Pulmonary artery endothelial cell (primary cell): Measurements from ENCODE around the gene KCNK13. TPM values are rescaled to one million over a fixed set of nuclear protein-coding genes. Genes with fewer than 3 reads are reported as not detected.

Source experiments
- DNase-seq: peaks from one replicate; pipeline ENCODE4 v3.0.0-alpha.2; 2011; ENCODE audit warnings: low read depth, low spot score
- total RNA-seq: library from RNA; depleted of rRNA; stranded (reverse); fragments of >200 nt; gene quantifications from 2 replicates; pipeline ENCODE4 v1.2.3, GENCODE V29; 2014

KCNK13 gene
- total RNA-seq, 1 donor from 2014 or later = not detected

DNA sequence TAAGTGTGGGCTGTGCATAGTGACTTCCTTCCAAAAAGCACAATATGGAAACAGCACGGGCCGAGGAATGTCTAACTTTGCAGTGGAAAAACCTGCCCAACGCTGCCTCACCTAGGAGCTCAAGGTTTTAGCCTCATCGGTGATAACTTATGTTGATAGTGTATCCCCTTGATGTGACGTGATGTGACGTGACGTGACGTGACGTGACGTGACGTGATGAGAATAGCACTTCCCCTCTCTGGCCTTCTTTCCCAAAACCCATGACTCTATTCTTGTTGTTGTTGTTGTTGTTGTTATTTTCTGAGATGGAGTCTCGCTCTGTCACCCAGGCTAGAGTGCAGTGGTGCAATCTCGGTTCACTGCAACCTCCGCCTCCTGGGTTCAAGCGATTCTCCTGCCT, 64.5 kb downstream of the KCNK13 start:
- DNase-seq = no peak

DNA sequence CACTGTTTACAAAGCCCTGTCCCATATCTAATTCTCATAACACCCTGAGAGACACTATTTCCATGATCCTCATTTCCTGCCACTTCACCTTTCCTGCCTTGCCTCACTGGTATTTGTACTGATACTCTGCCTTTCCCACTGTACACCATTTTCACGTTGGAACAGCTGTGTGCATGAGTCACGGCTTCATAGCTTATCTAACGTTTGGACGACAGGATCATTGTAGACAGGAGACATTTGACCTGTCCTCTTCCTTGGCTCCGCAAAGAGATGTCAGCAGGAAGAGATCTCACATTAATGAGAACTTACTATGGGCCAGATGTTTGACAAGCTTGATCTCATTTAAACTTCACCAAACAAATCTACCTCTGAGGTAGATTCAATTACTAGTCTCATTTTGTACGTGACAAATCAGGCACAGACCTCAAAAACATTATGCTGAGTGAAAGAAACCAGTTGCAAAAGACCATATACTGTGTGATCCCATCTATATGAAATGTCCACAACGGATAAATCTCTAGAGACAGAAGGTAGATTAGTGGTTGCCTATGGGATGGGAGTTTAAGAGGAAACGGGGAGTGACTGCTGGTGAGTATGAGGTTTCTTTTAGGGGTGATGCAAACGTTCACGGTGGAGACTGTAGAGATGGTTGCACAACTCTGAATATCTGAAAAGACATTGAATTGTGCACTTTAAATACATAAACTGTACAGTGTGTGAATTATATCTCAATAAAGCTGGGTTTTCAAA, 71.2 kb downstream of the KCNK13 start:
- DNase-seq = no peak

DNA sequence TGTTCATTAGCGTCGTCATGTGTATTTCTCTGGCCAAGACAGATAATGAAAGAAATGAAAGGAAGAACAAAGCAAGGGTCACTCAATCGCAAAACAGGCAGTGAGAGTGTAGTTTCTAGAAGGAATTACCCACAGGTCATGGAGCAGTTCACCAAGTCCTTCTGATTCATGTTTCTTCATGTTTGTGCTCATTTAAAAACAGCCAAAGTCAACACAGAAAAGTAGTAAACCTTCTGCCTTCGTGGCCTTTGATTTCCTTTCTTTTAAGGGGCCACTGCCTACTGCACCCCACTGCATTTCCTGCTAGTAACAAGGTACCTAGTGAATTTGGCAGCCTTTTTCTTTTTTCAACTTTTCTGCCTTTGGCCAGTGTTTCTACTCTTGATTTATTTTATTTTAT, 75.1 kb downstream of the KCNK13 start:
- no peak for DNase-seq

DNA sequence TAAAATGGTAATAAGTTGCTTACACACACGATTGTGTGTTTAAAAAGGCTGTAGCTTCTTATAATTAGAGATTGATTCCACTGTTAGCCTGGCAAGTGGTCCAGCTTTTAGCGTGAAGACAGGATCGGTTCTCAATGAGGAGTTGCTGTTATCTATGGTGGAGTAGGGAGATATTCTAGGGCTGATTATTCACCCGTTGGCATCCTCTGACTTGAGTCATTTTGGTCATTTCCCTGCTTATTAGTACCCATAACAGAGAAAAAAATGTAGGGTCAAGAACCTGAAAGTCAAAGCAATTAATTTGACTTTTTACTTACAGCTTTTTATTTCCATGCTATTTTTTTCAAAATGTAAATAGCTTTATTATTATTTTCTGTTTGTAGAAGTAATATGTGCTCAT, 76.0 kb downstream of the KCNK13 start:
- DNase-seq = no peak

DNA sequence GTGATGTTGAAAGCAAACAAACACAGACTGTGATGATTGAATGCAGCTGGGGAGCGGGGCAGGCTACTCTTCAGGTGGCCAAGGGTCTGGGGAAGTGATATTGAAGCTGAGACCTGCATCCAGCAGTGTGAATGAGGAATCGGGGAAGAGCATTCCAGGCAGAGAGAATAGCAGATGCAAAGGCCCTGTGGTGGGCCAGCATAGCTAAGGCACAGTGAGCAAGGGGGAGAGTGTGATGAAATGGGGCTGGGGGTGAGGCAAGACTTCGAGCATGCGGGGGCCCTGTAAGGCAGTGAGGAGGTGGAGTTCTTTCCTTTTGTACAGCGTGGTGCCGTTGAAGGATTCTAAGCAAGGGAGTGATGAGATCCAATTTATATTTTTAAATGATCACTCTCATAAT, 77.4 kb downstream of the KCNK13 start:
- no peak for DNase-seq

DNA sequence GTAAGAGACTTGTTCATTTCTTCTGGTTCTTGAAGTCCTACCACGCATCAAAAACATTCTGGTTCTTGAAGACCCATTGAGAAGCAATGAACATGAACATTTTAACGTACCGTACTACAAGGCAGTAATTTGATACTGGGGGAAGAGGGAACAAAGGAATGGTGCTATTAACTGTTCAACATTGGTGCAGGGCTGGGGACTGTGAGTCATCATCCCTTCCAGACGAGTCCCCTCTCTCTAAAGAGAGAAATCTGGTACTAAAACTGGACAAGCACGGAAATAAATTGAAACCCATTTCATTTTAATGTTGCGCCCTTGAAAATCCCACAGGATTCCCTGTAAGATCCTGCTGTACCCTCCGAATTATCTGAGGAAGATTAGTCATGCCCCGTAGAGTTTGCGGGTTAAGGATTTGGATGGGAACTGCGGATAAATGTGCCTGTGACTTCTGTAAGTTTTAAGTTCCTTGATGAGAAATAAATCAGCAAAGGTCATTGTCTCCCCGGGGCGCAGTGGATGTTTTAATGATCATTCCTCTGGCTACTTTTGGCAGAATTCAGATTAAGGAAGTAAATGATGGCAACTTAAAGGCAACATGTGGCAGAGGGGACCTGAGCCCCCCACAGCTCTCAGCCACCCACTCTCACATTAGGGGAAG, 78.6 kb downstream of the KCNK13 start:
- DNase-seq = no peak

DNA sequence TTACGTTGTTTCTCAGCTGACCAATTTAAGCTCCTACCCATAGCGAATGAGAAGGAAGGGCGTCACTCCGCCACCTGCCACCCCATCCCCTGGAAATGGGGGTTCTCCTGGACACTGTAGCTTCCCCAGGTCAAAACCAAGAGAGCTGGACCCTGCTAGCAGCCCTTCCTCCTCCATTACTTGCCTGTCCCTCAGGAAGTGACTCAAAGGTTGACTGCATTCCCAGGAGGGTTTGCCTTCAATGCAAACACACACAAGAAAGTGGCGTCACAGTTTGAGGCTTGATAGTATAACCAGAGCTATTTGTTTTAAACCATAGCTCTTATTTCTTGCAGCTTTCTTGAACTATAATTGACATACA, 79.1 kb downstream of the KCNK13 start:
- DNase-seq = peak; percentile 69

DNA sequence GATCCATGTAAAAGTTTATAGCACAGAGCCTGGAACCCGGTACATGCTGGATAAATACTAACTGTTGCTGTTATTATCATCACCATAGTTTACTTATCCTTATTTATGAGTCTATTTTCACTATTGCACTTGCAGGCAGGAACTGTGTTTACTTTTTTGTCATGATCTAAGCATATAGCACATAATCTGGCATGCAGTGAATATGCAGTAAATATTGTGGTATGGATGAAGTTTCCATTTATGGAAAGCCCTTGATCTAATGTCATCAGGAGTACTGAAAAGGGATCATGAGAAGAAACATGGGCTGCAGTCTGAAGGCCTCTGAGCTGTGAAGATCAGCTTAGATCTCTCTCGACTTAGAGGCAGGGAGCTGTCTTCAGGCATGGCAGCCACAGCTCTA, 91.6 kb downstream of the KCNK13 start:
- DNase-seq = no peak

DNA sequence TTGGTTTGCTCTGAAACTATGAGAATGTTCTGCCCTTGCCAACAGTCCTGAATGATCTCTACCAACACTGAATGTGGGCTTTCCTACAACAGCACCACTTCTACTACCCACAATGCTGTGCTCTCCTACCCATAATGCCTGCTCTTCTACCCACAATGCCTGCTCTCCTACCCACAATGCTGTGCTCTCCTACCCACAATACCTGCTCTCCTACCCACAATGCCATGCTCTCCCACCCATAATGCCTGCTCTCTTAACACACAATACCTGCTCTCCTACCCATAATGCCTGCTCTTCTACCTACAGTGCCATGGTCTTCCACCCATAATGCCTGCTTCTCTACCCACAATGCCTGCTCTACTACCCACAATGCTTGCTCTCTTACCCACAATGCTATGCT, 92.3 kb downstream of the KCNK13 start:
- no peak for DNase-seq

DNA sequence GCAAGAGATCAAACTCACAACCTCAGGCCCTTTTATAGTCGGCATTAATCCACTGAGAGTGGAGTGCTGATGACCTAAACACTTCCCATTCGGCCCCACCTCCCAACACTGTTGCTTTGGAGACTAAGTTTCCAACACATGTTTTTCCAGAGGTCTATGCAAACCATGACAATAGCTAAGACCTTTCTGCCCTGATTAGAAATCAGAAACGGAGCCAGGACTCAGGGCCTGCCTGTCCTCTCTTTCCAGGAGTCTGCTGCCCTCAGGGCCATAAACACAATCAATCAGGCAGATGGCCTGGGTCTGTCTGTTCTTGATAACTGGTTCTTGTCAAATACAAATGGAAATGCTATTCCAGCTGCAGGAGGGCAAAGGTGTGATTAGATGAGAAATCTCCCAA, 97.4 kb downstream of the KCNK13 start:
- DNase-seq = no peak

DNA sequence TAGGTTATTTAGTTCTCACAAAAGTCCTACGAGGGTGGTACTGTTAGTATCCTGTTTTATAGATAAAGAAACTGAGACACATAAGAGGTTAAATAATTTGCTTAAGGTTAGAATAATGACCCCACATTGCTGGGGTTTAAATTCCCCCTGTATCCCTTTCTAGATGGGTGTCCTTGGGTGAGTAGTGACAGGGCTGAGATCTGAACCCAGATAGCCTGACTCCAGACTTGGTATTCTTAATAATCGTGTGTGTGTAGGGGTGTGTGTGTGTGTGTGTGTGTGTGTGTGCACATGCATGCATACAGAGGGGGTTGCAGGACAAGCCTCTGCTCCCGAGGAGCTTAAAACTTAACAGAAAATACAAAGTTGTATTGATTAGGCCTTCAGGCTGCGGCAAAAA, 97.9 kb downstream of the KCNK13 start:
- no peak for DNase-seq

DNA sequence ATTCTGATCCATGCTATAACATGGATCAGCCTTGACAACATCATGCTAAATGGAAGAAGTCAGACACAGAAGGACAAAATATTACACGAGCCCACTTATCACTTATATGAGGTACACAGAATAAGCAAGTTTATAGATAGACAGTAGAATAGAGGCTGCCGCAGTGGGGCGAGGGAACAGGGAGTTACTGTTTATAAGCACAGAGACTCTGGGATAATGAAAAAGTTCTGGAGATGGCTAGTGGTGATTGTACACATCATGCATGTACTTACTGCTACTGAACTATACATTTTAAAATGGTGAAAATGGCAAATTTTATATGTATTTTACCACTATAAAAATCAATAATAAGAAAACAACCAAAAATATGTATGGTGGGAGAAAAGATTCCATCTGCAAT, 99.3 kb downstream of the KCNK13 start:
- DNase-seq = no peak

DNA sequence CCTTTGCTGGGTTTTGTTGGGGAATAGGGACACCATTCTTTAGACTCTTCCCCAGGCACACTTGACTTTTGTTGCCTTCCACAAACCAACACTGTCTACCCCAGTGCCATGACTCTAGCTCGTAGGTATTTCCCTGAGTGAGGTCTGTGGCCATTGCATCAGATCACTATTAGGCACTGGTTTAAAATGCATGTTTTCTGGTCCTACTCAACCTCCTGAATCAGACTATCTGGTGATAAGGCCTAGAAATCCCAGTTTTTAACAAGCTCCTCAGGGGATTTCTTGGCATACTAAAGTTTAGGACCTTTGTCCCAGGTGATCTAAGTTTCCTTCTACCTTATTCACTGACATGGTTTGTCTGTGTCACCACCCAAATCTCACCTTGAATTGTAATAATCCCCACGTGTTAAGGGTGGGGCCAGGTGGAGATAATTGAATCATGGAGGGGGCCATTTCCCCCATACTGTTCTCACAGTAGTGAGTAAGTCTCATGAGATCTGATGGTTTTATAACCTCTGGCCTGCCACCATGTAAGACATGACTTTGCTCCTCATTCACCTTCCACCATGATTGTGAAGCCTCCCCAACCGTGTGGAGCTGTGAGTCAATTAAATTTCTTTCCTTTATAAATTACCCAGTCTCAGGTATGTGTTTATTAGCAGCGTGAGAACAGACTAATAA, 106.8 kb downstream of the KCNK13 start:
- DNase-seq = no peak

DNA sequence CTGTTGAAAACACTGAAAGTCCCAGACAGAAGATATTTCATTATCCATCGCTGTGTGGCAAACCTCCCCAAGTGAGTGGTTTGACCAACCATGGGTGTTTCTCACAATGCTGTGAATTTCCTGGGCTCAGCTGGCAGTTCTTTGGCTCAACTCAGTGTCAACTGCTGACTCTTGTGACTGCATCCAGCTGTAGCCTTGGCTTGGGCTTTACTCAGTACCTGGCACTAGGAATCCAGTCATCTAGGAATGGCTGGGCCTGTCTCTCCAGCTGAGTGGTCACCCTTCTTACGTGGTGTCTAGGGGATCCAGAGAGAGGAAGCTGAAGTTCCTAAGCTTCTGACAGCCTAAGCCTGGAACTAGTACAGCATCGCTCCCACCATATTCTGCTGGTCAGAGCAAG, 113.8 kb downstream of the KCNK13 start:
- DNase-seq = no peak

DNA sequence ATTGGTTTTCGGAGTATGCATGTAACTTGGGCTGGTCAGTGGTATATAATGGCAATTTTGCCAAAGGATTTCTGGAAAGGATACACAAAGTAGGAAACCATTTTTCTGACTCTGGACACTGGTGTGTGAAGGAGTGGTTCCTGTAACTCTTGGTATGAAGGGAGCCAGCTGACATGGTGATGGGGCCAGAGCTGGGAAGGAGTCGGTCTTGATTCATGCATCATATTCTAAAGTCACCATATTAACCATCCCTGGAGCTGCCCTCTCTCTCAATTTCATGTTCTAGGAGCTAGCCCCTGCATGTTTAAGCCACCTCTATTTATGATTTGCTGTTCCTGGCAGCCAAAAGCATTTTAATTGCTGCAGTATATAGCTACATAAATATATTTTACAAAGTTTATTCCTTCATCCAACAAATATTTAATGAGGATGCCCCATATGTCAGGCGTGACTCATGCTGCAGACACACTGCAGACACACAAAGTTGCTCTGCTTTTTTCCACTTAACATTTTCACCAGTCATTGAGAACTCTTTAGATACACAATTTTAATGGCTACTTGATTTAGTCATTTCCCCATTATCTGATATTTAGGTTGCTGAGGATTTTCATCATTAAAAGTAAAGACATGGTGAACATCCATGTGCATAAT, 115.9 kb downstream of the KCNK13 start:
- DNase-seq = no peak

DNA sequence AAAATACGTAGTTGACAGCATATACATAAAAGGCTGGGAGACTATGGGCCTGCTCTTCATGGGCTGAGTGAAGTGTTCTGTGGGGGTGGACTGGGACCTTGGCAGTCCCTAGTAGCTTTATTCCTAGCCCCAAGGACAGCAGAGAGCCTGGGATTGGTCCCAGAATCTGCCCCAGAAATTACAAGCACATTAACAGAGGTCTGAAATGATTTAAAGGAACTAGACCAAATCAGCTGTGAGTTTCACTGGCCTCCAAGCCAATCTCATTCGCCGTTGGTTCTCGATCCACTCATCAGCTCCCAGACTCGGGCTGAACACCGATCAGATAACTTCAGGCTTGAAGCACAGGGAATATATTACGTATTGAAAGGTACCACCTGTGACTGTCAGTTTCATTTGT, 117.6 kb downstream of the KCNK13 start:
- DNase-seq = no peak

DNA sequence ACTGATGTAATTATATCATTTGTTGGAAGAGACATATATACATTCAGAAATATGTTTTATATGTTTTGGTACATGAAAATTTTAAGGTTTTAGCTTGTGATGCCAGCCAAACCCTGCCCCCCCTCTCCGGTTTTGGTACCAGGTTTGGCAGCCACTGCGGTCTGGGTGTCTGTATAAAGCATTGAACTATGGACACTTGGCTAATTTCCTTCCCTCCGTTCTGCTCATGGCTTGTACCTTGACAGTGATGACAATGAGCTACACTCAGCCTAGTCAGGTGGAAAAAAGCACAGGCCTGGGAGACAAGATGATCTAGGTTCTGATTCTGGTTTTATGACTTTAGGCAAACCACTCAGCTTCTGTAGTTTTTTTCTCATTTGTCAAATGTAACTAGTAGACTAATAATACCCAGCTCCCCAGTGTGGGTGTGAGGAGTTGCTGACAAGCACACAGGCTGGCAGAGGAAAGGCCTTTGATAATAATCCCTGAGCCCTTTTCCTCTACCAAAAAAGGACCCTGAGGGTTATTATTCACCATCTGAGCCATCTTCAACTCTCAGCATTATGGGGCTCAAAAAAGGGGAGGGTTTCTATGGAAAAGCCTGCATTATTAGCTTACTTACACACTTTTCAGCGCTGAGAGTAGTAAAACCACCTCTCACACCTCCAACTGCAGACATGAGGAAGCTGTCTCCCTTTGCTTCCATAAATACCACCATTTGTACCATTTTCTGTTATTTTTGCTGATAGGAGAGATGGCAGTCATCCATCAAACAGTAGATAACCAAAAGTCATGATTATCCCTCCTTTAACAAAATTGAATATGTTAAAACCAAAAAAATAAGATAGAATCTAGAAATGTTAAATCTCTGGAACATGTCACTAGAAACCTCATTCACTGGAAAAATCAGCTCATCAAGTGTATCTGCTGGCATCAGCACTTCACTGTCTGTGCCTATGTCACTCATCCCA, 118.3 kb downstream of the KCNK13 start:
- no peak for DNase-seq

DNA sequence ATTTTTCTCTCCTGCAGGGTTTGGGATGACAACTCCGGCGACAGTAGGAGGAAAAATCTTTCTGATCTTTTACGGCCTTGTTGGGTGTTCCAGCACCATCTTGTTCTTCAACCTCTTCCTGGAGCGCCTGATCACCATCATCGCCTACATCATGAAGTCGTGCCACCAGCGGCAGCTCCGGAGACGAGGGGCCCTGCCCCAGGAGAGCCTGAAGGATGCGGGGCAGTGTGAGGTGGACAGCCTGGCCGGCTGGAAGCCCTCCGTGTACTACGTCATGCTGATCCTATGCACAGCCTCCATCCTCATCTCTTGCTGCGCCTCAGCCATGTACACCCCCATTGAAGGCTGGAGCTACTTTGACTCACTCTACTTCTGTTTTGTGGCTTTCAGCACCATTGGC, 122.3 kb downstream of the KCNK13 start:
- no peak for DNase-seq

DNA sequence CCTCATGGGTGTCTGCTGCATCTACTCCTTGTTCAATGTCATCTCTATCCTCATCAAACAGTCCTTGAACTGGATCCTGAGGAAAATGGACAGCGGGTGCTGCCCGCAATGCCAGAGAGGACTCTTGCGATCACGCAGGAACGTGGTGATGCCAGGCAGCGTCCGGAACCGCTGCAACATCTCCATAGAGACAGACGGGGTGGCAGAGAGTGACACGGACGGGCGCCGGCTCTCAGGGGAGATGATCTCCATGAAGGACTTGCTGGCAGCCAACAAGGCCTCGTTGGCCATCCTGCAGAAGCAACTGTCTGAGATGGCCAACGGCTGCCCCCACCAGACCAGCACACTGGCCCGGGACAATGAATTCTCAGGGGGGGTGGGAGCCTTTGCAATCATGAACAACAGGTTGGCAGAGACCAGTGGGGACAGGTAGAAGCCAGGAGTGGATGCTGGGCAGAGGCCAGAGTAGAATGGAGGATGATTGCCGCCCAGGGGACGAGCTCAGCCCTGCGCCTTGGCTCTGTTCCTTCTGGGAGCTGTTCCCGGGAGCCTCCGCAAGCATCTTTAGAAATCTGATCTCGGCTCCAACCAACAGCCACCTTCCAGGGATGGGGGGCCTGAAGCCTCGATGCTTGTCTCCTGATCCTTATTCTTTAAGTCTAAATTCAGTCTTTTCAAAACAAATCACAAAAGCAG, 122.9 kb downstream of the KCNK13 start:
- no peak for DNase-seq

DNA sequence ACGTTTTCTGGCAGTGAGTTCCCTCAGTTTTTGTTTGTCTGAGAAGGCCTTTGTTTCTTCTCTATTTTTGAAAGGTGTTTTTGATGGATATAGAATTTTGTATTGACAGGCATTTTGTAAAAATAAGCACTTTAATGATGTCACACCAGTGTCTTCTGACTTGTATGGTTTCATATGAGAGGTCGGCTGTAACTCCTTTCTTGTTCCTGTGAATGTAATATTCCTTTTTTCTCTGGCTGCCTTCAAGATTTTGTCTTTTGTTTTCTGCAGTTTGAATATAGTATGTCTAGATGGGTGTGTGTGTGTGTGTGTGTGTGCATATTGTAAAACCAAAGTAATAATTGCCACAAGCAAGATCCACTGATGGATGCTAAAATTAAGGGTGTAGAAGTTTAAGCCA, 126.8 kb downstream of the KCNK13 start:
- DNase-seq = no peak

DNA sequence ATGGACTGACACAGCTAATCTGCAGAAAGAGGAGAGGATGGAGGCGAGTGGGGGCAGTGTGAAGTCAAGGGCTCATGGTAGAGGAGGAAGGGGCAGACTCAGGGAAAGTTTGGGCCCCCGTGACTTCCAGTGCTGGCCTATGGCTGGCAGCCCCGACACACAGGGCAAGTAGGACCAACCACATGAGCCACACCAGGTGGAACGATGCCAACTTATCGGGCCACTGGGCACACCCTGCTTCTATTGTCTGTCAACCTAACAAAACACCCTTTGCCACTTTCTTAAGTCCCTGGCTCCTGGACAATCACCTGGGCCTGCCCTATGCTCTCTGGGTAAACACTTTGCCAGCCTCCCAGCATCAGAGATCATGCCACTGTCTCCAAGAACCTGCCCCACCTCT, 129.4 kb downstream of the KCNK13 start:
- DNase-seq = no peak
